ENCODE results near the gene BANP. TPM values are rescaled to one million over a fixed set of nuclear protein-coding genes. Genes with fewer than 3 reads are reported as not detected.
"Not testable (repeated sequence)": the region's sequence is repeated elsewhere in the genome, so short reads cannot be mapped to it uniquely, and the experiment has no call there.

The BANP gene
- total RNA-seq, 1 donor from 2014 or later, result 29.7 TPM

- intact Hi-C loops (cut with DNase I), result no loop called here
- no peaks in the 10 kb centered on the region for H3K36me3 ChIP-seq
- no peaks in the 10 kb centered on the region for H3K9me3 ChIP-seq
- no peaks in the 10 kb centered on the region for H3K27me3 ChIP-seq (ENCODE audit: low read depth)
- peaks cover 6% of the 10 kb centered on the region for H3K4me1 ChIP-seq
- DNase-seq (no peak), ATAC-seq (peak in 1 of 2 donors; percentile 8)
- H3K4me3 ChIP-seq, result no peak overlapping the region
- no peak for TF ChIP-seq CTCF (IDR thresholded peaks at IDR 0.05)
- H3K27ac ChIP-seq, result no peak overlapping the region
These were observed 136.9 kb downstream of the BANP start for GRCh38 chr16:88088161-88088581.

- H3K4me1 ChIP-seq; H3K4me3 ChIP-seq; DNase-seq; H3K36me3 ChIP-seq; intact Hi-C loops (cut with DNase I); H3K27ac ChIP-seq; ATAC-seq; H3K9me3 ChIP-seq; H3K27me3 ChIP-seq (ENCODE audit: low read depth): not testable (repeated sequence)
These were observed 137.4 kb downstream of the BANP start for GRCh38 chr16:88088611-88089010.

- intact Hi-C loops (cut with DNase I); H3K9me3 ChIP-seq; H3K36me3 ChIP-seq; ATAC-seq; H3K27me3 ChIP-seq (ENCODE audit: low read depth); DNase-seq; H3K4me3 ChIP-seq; H3K4me1 ChIP-seq; H3K27ac ChIP-seq: not testable (repeated sequence)
These were observed 137.8 kb downstream of the BANP start for GRCh38 chr16:88089071-88089470.

- H3K27me3 ChIP-seq (ENCODE audit: low read depth); intact Hi-C loops (cut with DNase I); H3K9me3 ChIP-seq; H3K4me3 ChIP-seq; H3K36me3 ChIP-seq; H3K27ac ChIP-seq; H3K4me1 ChIP-seq; DNase-seq: not testable (repeated sequence)
- ATAC-seq, result peak; percentile 18 to 25
These were observed 138.6 kb downstream of the BANP start for GRCh38 chr16:88089632-88090376.

GRCh38 chr16:88090377-88091175 lies 139.3 kb downstream of the BANP start:
- intact Hi-C loops (cut with DNase I); ATAC-seq: not testable (repeated sequence)

GRCh38 chr16:88091221-88091971 lies 140.2 kb downstream of the BANP start:
- DNase-seq; H3K4me3 ChIP-seq; H3K36me3 ChIP-seq; intact Hi-C loops (cut with DNase I); H3K4me1 ChIP-seq; H3K9me3 ChIP-seq; H3K27ac ChIP-seq; H3K27me3 ChIP-seq (ENCODE audit: low read depth): not testable (repeated sequence)
- peak in 1 of 2 donors; percentile 3 for ATAC-seq

More at GRCh38 chr16:88090377-88091175, 139.3 kb downstream of the BANP start:
- H3K9me3 ChIP-seq; DNase-seq; H3K27me3 ChIP-seq (ENCODE audit: low read depth); H3K4me3 ChIP-seq; H3K36me3 ChIP-seq; H3K4me1 ChIP-seq; H3K27ac ChIP-seq: not testable (repeated sequence)

GRCh38 chr16:88091972-88092302 lies 140.7 kb downstream of the BANP start:
- H3K36me3 ChIP-seq; DNase-seq; H3K4me1 ChIP-seq; ATAC-seq; H3K4me3 ChIP-seq; H3K27me3 ChIP-seq (ENCODE audit: low read depth); H3K27ac ChIP-seq; intact Hi-C loops (cut with DNase I): not testable (repeated sequence)
- peaks cover 11% of the 10 kb centered on the region for H3K9me3 ChIP-seq

GRCh38 chr16:88092791-88093555 lies 141.7 kb downstream of the BANP start:
- H3K27me3 ChIP-seq (ENCODE audit: low read depth); H3K4me1 ChIP-seq; H3K4me3 ChIP-seq; intact Hi-C loops (cut with DNase I); H3K36me3 ChIP-seq; ATAC-seq; DNase-seq; H3K27ac ChIP-seq: not testable (repeated sequence)
- H3K9me3 ChIP-seq, result peaks cover 14% of the 10 kb centered on the region

GRCh38 chr16:88093556-88094252 lies 142.5 kb downstream of the BANP start:
- H3K27me3 ChIP-seq (ENCODE audit: low read depth); intact Hi-C loops (cut with DNase I); H3K27ac ChIP-seq; H3K4me1 ChIP-seq; H3K36me3 ChIP-seq; DNase-seq; H3K4me3 ChIP-seq; ATAC-seq: not testable (repeated sequence)
- H3K9me3 ChIP-seq, result peaks cover 14% of the 10 kb centered on the region

- DNase-seq; intact Hi-C loops (cut with DNase I); H3K4me3 ChIP-seq; H3K4me1 ChIP-seq; H3K36me3 ChIP-seq; H3K27ac ChIP-seq; ATAC-seq: not testable (repeated sequence)
- Histone ChIP-seq H3K9me3 (peaks cover 14% of the 10 kb centered on the region), H3K27me3 (ENCODE audit: low read depth) (peaks cover 10% of the 10 kb centered on the region)
These were observed 143.0 kb downstream of the BANP start for GRCh38 chr16:88094253-88094575.

GRCh38 chr16:88094900-88095299 lies 143.7 kb downstream of the BANP start:
- intact Hi-C loops (cut with DNase I); H3K4me1 ChIP-seq; H3K27ac ChIP-seq; ATAC-seq; DNase-seq; H3K4me3 ChIP-seq; H3K36me3 ChIP-seq: not testable (repeated sequence)
- Histone ChIP-seq H3K27me3 (ENCODE audit: low read depth) (peaks cover 11% of the 10 kb centered on the region), H3K9me3 (peaks cover 14% of the 10 kb centered on the region)

Measured in lower lobe of right lung (tissue), 2 donors.